Neural cell (in vitro differentiated cells): ENCODE measurements around the gene TRMT13. TPM values are rescaled to one million over a fixed set of nuclear protein-coding genes. Genes with fewer than 3 reads are reported as not detected.

ENCODE experiments used
- H2AFZ ChIP-seq: fragments of 200-600, 300-800 bp; sonication (generic), shearing (Covaris generic); 2 replicates; pipeline ENCODE4 v1.6.0; 2014; ENCODE audit warnings: low read depth, mild to moderate bottlenecking, antibody characterized with exemption, low read length, moderate library complexity
- H3F3A ChIP-seq: fragments of 200-600 bp; shearing (Covaris generic); 2 replicates; pipeline ENCODE4 v1.6.1; 2016; ENCODE audit warnings: mild to moderate bottlenecking, moderate library complexity, mixed read lengths, antibody characterized with exemption, low read length; ENCODE audit not compliant: insufficient read depth, poor library complexity, severe bottlenecking
- H3K27ac ChIP-seq: fragments of 200-600, 300-800 bp; sonication (generic), shearing (Covaris generic); 2 replicates; pipeline ENCODE4 v1.5.1; 2014; ENCODE audit warnings: mild to moderate bottlenecking, low read length, moderate library complexity
- H3K27me3 ChIP-seq: fragments of 300-800, 200-600 bp; sonication (generic), shearing (Covaris generic); 2 replicates; pipeline ENCODE4 v1.6.0; 2014; ENCODE audit warnings: mild to moderate bottlenecking, low read depth, low read length, moderate library complexity; ENCODE audit not compliant: insufficient read depth
- H3K36me3 ChIP-seq: fragments of 300-800, 200-600 bp; sonication (generic), shearing (Covaris generic); 2 replicates; pipeline ENCODE4 v1.5.1; 2014; ENCODE audit warnings: mild to moderate bottlenecking, antibody characterized with exemption, low read length, moderate library complexity; ENCODE audit not compliant: insufficient read depth
- H3K4me2 ChIP-seq: fragments of 300-800, 200-600 bp; sonication (generic), shearing (Covaris generic); 2 replicates; pipeline ENCODE4 v1.6.0; 2014; ENCODE audit warnings: mild to moderate bottlenecking, low read length
- H3K4me3 ChIP-seq: fragments of 300-800, 200-600 bp; sonication (generic), shearing (Covaris generic); 2 replicates; pipeline ENCODE4 v1.5.1; 2014; ENCODE audit warnings: mild to moderate bottlenecking, low read length, moderate library complexity
- H3K79me2 ChIP-seq: fragments of 200-600 bp; shearing (Covaris generic); replicated peaks from 2 replicates; pipeline ENCODE4 v1.6.0; 2014; ENCODE audit warnings: mild to moderate bottlenecking, low read length, moderate library complexity; ENCODE audit not compliant: insufficient read depth
- H3K9ac ChIP-seq: fragments of 300-800, 200-600 bp; sonication (generic), shearing (Covaris generic); 2 replicates; pipeline ENCODE4 v1.6.1; 2016; ENCODE audit warnings: mild to moderate bottlenecking, low read length, mixed read lengths
- H3K9me2 ChIP-seq: fragments of 200-600 bp; shearing (Covaris generic); 2 replicates; pipeline ENCODE4 v1.6.1; 2016; ENCODE audit warnings: mild to moderate bottlenecking, low read length, mixed read lengths; ENCODE audit not compliant: insufficient read depth
- H3K9me3 ChIP-seq: fragments of 200-600, 300-800 bp; sonication (generic), shearing (Covaris generic); 2 replicates; pipeline ENCODE4 v1.6.1; 2016; ENCODE audit warnings: mild to moderate bottlenecking, mixed run types, low read length, moderate library complexity, mixed read lengths
- H4K20me1 ChIP-seq: fragments of 200-600 bp; shearing (Covaris generic); 2 replicates; pipeline ENCODE4 v1.6.1; 2016; ENCODE audit warnings: mild to moderate bottlenecking, mixed run types; ENCODE audit not compliant: insufficient read depth
- CTCF ChIP-seq: fragments of 450-650 bp; IDR thresholded peaks from 2 replicates; pipeline ENCODE4 v1.5.1; 2014; ENCODE audit warnings: antibody characterized with exemption, mild to moderate bottlenecking, moderate library complexity; ENCODE audit not compliant: poor library complexity, severe bottlenecking
- EP300 ChIP-seq: fragments of 450-650 bp; conservative IDR thresholded peaks from 2 replicates; pipeline ENCODE4 v1.6.1; 2014; ENCODE audit warnings: antibody characterized with exemption, mild to moderate bottlenecking, moderate library complexity; ENCODE audit not compliant: poor library complexity, severe bottlenecking
- EZH2 ChIP-seq: fragments of 200-600, 300-800 bp; shearing (Covaris generic), sonication (generic); IDR thresholded peaks from 2 replicates; pipeline ENCODE4 v1.6.1; 2014; ENCODE audit warnings: antibody characterized with exemption, low read length, borderline replicate concordance, mild to moderate bottlenecking; ENCODE audit not compliant: insufficient read depth, poor library complexity, severe bottlenecking
- MXI1 ChIP-seq: fragments of 450-650 bp; conservative IDR thresholded peaks from 2 replicates; pipeline ENCODE4 v1.6.1; 2014; ENCODE audit warnings: antibody characterized with exemption, mild to moderate bottlenecking; ENCODE audit not compliant: poor library complexity, severe bottlenecking
- POLR2AphosphoS5 ChIP-seq: IDR thresholded peaks from 2 replicates; pipeline ENCODE4 v1.6.1; 2012
- RAD21 ChIP-seq: fragments of 450-650 bp; conservative IDR thresholded peaks from 2 replicates; pipeline ENCODE4 v1.6.1; 2014; ENCODE audit warnings: antibody characterized with exemption, mild to moderate bottlenecking, moderate library complexity
- REST ChIP-seq: IDR thresholded peaks from 2 replicates; pipeline ENCODE4 v1.6.1; 2012; ENCODE audit warnings: borderline replicate concordance
- SMC3 ChIP-seq: fragments of 450-650 bp; conservative IDR thresholded peaks from 2 replicates; pipeline ENCODE4 v1.6.1; 2014; ENCODE audit warnings: antibody characterized with exemption, mild to moderate bottlenecking, moderate library complexity; ENCODE audit not compliant: poor library complexity
- TAF1 ChIP-seq: IDR thresholded peaks from 2 replicates; pipeline ENCODE4 v1.6.1; 2012; ENCODE audit warnings: low read depth
- polyA plus RNA-seq: library from polyadenylated mRNA; depleted of rRNA; stranded (reverse); fragments of >200 nt; gene quantifications from 2 replicates; pipeline ENCODE4 v1.2.3, GENCODE V29; 2014

TRMT13 gene
- polyA plus RNA-seq, 1 donor from 2014 or later = 56.6 TPM

DNA sequence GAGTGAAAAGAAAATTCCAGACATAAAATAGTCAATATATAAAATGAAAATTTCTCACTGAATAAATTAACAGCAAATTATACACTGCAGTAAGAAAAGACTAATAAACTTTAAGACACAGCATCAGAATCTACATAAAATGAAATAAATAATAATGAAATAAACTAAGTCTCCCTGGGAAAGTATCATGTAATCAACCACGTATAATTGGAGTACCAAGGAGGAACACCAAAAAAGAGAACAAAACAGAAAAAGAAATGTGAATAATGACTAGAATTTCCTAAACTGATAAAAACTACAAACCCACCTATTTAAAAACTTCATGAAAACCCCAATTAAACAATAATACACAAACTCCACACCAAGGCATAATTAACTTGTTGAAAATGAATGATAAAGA, 43.9 kb upstream of the TRMT13 start:
- H3K9ac ChIP-seq = no peak overlapping the region
- no peak overlapping the region for H3K4me2 ChIP-seq
- no peak overlapping the region for H3K27ac ChIP-seq
- H3K36me3 ChIP-seq = no peaks in the 10 kb centered on the region
- H3K9me2 ChIP-seq = no peaks in the 10 kb centered on the region
- no peak overlapping the region for H2AFZ ChIP-seq
- no peaks in the 10 kb centered on the region for H3K27me3 ChIP-seq
- H3F3A ChIP-seq = no peaks in the 10 kb centered on the region
- H3K9me3 ChIP-seq = no peaks in the 10 kb centered on the region
- no peak for TF ChIP-seq POLR2AphosphoS5
- no peak for TF ChIP-seq EP300
- TF ChIP-seq MXI1 = no peak
- TF ChIP-seq TAF1 = no peak
- TF ChIP-seq SMC3 = no peak
- H3K79me2 ChIP-seq = no peaks in the 10 kb centered on the region
- no peak overlapping the region for H3K4me3 ChIP-seq
- no peaks in the 10 kb centered on the region for H4K20me1 ChIP-seq

DNA sequence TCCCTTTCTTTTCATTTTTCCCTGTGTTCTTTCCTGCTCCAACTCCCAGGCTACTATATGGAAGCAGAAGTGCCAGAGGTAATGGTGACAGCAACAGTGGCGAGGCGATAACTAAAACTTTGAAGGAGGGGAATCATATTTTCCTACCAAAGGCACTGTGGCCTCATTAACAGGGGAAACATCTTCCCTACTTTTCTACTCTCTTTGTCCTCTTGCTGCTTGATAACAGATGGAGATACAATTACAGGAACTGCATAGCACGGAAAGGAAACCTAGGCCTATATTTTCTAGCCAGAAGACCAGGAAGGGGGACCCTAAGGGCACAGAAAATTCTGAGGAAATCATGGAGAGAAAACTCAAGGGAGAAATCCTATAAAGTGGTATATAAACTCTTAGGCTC, 42.5 kb upstream of the TRMT13 start:
- no peak overlapping the region for H3K27ac ChIP-seq
- no peak overlapping the region for H3K9ac ChIP-seq

DNA sequence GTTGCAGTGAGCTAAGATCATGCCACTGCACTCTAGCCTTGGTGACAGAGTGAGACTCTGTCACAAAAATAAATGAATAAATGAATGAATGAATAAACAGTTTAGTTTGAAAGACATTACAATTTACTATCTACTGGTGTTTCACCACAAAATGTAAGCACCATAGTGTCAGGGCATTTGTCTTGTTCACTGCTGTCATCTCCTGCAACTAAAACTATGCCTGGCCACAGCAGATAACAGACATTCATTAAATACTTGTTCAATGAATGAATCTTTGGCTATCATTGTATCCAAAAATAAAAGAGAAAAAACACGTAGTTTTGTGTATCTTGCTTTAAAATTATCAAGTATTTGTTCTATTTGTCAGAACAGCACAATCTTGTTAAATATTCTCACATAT, 32.8 kb upstream of the TRMT13 start:
- Histone ChIP-seq H3K4me2 (no peak overlapping the region), H3K9ac (no peak overlapping the region), H3K9me3 (no peaks in the 10 kb centered on the region), H3K79me2 (no peaks in the 10 kb centered on the region), H3K36me3 (no peaks in the 10 kb centered on the region), H3K9me2 (no peaks in the 10 kb centered on the region), H3F3A (no peaks in the 10 kb centered on the region), H3K27me3 (no peaks in the 10 kb centered on the region), H2AFZ (no peak overlapping the region), H3K27ac (no peak overlapping the region), H4K20me1 (no peaks in the 10 kb centered on the region), H3K4me3 (no peak overlapping the region)
- TF ChIP-seq RAD21 (no peak), SMC3 (no peak), MXI1 (no peak), EZH2 (no peak), TAF1 (no peak), EP300 (no peak), REST (no peak), CTCF (no peak), POLR2AphosphoS5 (no peak)

More for the DNA sequence above, 42.5 kb upstream of the TRMT13 start:
- Histone ChIP-seq H3K9me3 (no peaks in the 10 kb centered on the region), H3K79me2 (no peaks in the 10 kb centered on the region), H4K20me1 (no peaks in the 10 kb centered on the region), H3K27me3 (no peaks in the 10 kb centered on the region), H3K36me3 (no peaks in the 10 kb centered on the region), H2AFZ (no peak overlapping the region), H3K9me2 (no peaks in the 10 kb centered on the region), H3K4me2 (no peak overlapping the region), H3K4me3 (no peak overlapping the region), H3F3A (no peaks in the 10 kb centered on the region)
- no peak for TF ChIP-seq SMC3
